HEK293 (cell line): ENCODE data around the gene RFXAP.

ENCODE experiments used
- CTCF ChIA-PET: fragments of 350-600 bp; formaldehyde crosslinking; extraction: SDS; loops from one replicate; lab custom pipeline; 2021; ENCODE audit warnings: antibody characterized with exemption; lab: Yijun Ruan, JAX
- POLR2A ChIA-PET: fragments of 300-600 bp; formaldehyde crosslinking; extraction: SDS; loops from one replicate; lab custom pipeline; 2020; ENCODE audit warnings: antibody characterized with exemption, inconsistent platforms; lab: Yijun Ruan, JAX
- H3K27ac ChIP-seq: fragments of 200-500 bp; sonication (Bioruptor generic); 2 replicates; pipeline ENCODE4 v1.5.1; 2014; ENCODE audit warnings: low read depth, low read length, control low read depth, inconsistent platforms; ENCODE audit errors: extremely low read depth
- H3K36me3 ChIP-seq, 2 experiments: fragments of 200-500 bp in 1 of 2; sonication (Bioruptor generic) in 1 of 2; 1 replicate in 1 of 2; 2 replicates in 1 of 2; pipeline ENCODE4 v1.5.1; 2014 to 2017; ENCODE audit warnings: inconsistent platforms in 2 of 2, low read length in 2 of 2; ENCODE audit not compliant: control insufficient read depth in 2 of 2, insufficient read depth in 1 of 2
- H3K4me1 ChIP-seq: fragments of 200-500 bp; sonication (Bioruptor generic); 2 replicates; pipeline ENCODE4 v1.5.1; 2014; ENCODE audit warnings: mild to moderate bottlenecking, low read length, inconsistent platforms; ENCODE audit not compliant: control insufficient read depth, insufficient read depth
- H3K4me3 ChIP-seq: 2 replicates; pipeline ENCODE4 v1.5.1; 2011; ENCODE audit warnings: low read depth, mild to moderate bottlenecking, control low read depth, low read length, moderate library complexity
- H3K9me3 ChIP-seq: fragments of 200-500 bp; sonication (Bioruptor generic); 2 replicates; pipeline ENCODE4 v1.5.1; 2014; ENCODE audit warnings: low read depth, low read length, inconsistent platforms; ENCODE audit not compliant: control insufficient read depth, insufficient read depth
- ATF2 ChIP-seq: fragments of 450-650 bp; formaldehyde crosslinking; IDR thresholded peaks from 2 replicates; pipeline ENCODE4 v1.5.1; 2016; ENCODE audit warnings: missing biosample characterization, missing genetic modification characterization, low read depth
- FEZF1 ChIP-seq: fragments of 450-650 bp; formaldehyde crosslinking; IDR thresholded peaks from 2 replicates; pipeline ENCODE4 v1.5.1; 2016; ENCODE audit warnings: missing biosample characterization, missing genetic modification characterization
- KLF9 ChIP-seq: fragments of 450-650 bp; formaldehyde crosslinking; IDR thresholded peaks from 2 replicates; pipeline ENCODE4 v1.5.1; 2016; ENCODE audit warnings: missing biosample characterization, missing genetic modification characterization, low read depth
- OSR2 ChIP-seq: fragments of 450-650 bp; formaldehyde crosslinking; IDR thresholded peaks from 2 replicates; pipeline ENCODE4 v1.5.1; 2016; ENCODE audit warnings: missing biosample characterization, missing genetic modification characterization
- REST ChIP-seq: fragments of 450-650 bp; formaldehyde crosslinking; IDR thresholded peaks from 2 replicates; pipeline ENCODE4 v1.5.1; 2016; ENCODE audit warnings: missing biosample characterization, missing genetic modification characterization
- SETDB1 ChIP-seq: IDR thresholded peaks from one replicate; pipeline ENCODE4 v1.6.1; 2017; ENCODE audit warnings: mild to moderate bottlenecking, low read length, moderate library complexity, mixed read lengths; ENCODE audit not compliant: insufficient read length
- ZBTB21 ChIP-seq: fragments of 450-650 bp; formaldehyde crosslinking; IDR thresholded peaks from 2 replicates; pipeline ENCODE4 v1.5.1; 2017; ENCODE audit warnings: missing biosample characterization, missing genetic modification characterization
- ZFHX2 ChIP-seq: fragments of 450-650 bp; formaldehyde crosslinking; conservative IDR thresholded peaks from 2 replicates; pipeline ENCODE4 v1.5.1; 2016; ENCODE audit warnings: missing biosample characterization, missing genetic modification characterization
- ZNF16 ChIP-seq: fragments of 450-650 bp; formaldehyde crosslinking; IDR thresholded peaks from 2 replicates; pipeline ENCODE4 v1.5.1; 2016; ENCODE audit warnings: low read depth, missing biosample characterization, missing genetic modification characterization
- ZNF266 ChIP-seq: fragments of 450-650 bp; formaldehyde crosslinking; IDR thresholded peaks from 2 replicates; pipeline ENCODE4 v1.5.1; 2016; ENCODE audit warnings: missing biosample characterization, missing genetic modification characterization, low read depth
- ZNF311 ChIP-seq: fragments of 450-650 bp; formaldehyde crosslinking; IDR thresholded peaks from 2 replicates; pipeline ENCODE4 v1.5.1; 2017; ENCODE audit warnings: missing biosample characterization, missing genetic modification characterization, borderline replicate concordance
- ZNF621 ChIP-seq: fragments of 450-650 bp; formaldehyde crosslinking; IDR thresholded peaks from 2 replicates; pipeline ENCODE4 v1.5.1; 2017; ENCODE audit warnings: missing biosample characterization, missing genetic modification characterization
- ZNF707 ChIP-seq: fragments of 450-650 bp; formaldehyde crosslinking; IDR thresholded peaks from 2 replicates; pipeline ENCODE4 v1.5.1; 2016; ENCODE audit warnings: missing biosample characterization, missing genetic modification characterization
- TF ChIP-seq, protein P1 (sequence below): fragments of 450-650 bp; formaldehyde crosslinking; IDR thresholded peaks from 2 replicates; pipeline ENCODE4 v1.5.1; 2017; ENCODE audit warnings: missing biosample characterization, missing genetic modification characterization
- TF ChIP-seq, protein P2 (sequence below): fragments of 450-650 bp; formaldehyde crosslinking; IDR thresholded peaks from 2 replicates; pipeline ENCODE4 v1.5.1; 2016; ENCODE audit warnings: missing biosample characterization, missing genetic modification characterization

The RFXAP gene

DNA sequence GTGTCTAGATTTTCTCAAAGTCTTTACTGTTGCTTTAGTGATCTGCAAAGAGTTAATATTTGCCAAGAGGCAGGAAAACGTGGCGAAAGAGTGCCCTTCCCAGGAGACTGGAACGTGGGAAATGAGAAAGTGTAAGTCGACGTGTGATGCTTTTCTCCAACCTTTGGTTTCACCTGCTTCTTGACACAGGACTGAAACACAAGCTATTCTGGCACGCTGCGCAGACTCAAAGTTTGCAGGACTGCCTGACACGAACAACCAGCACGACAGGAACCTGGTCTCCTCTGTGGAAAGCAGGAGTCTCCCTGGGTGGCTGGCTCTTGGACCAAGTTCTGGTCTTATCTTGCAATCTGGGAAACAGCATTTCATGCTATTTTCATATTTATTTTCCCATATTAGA lies 28.6 kb downstream of the RFXAP start (continued):
- TF ChIP-seq ZNF311 (tag by site-specific recombination) (no peak), KLF9 (no peak), REST (tag by site-specific recombination) (no peak), SETDB1 (no peak), ZBTB21 (tag by site-specific recombination) (no peak), ZNF707 (tag by site-specific recombination) (no peak), ZNF266 (tag by site-specific recombination) (no peak), ZNF621 (no peak), ZFHX2 (no peak)
- TF ChIP-seq, protein P1, sequence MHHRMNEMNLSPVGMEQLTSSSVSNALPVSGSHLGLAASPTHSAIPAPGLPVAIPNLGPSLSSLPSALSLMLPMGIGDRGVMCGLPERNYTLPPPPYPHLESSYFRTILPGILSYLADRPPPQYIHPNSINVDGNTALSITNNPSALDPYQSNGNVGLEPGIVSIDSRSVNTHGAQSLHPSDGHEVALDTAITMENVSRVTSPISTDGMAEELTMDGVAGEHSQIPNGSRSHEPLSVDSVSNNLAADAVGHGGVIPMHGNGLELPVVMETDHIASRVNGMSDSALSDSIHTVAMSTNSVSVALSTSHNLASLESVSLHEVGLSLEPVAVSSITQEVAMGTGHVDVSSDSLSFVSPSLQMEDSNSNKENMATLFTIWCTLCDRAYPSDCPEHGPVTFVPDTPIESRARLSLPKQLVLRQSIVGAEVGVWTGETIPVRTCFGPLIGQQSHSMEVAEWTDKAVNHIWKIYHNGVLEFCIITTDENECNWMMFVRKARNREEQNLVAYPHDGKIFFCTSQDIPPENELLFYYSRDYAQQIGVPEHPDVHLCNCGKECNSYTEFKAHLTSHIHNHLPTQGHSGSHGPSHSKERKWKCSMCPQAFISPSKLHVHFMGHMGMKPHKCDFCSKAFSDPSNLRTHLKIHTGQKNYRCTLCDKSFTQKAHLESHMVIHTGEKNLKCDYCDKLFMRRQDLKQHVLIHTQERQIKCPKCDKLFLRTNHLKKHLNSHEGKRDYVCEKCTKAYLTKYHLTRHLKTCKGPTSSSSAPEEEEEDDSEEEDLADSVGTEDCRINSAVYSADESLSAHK (tag by site-specific recombination) = no peak

- Histone ChIP-seq H3K9me3 (no peaks in the 10 kb centered on the region), H3K4me1 (no peaks in the 10 kb centered on the region)
- TF ChIP-seq FEZF1 (tag by site-specific recombination) = peak; percentile 50
- peak; percentile 51; the same call in 1 of the 2 replicates for TF ChIP-seq ATF2 (tag by site-specific recombination)
- TF ChIP-seq, protein P1 (tag by site-specific recombination) = 0 out of 2 replicates have a peak, but pooled peaks have one; percentile 24
- TF ChIP-seq, protein P2, sequence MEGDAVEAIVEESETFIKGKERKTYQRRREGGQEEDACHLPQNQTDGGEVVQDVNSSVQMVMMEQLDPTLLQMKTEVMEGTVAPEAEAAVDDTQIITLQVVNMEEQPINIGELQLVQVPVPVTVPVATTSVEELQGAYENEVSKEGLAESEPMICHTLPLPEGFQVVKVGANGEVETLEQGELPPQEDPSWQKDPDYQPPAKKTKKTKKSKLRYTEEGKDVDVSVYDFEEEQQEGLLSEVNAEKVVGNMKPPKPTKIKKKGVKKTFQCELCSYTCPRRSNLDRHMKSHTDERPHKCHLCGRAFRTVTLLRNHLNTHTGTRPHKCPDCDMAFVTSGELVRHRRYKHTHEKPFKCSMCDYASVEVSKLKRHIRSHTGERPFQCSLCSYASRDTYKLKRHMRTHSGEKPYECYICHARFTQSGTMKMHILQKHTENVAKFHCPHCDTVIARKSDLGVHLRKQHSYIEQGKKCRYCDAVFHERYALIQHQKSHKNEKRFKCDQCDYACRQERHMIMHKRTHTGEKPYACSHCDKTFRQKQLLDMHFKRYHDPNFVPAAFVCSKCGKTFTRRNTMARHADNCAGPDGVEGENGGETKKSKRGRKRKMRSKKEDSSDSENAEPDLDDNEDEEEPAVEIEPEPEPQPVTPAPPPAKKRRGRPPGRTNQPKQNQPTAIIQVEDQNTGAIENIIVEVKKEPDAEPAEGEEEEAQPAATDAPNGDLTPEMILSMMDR (tag by site-specific recombination) = no peak
- no peak for TF ChIP-seq ZNF16 (tag by site-specific recombination)
- 0 out of 2 replicates have a peak, but pooled peaks have one; percentile 38 for TF ChIP-seq OSR2 (tag by site-specific recombination)
- TF ChIP-seq, all 188 proteins: peak for 4
- Histone ChIP-seq H3K4me3 (no peak overlapping the region), H3K36me3 (peaks cover 0 to 29% of the 10 kb centered on the region in 2 experiments; a peak in 2 of 3 replicates), H3K27ac (no peak overlapping the region)
- POLR2A ChIA-PET = no interaction called here
- CTCF ChIA-PET = interaction anchor here (0.6 to 2.1 kb wide), 4 partner anchors 10 to 368 kb away, joined by 3 to 9 read pairs (median 5); no protein-coding TSS in a partner anchor
Measured at GRCh38 chr13:36848199-36848982, 29.4 kb downstream of the RFXAP start.
